Lower leg skin (tissue), 4 donors: ENCODE data around the gene HS6ST3. TPM values are rescaled to one million over a fixed set of nuclear protein-coding genes. Genes with fewer than 3 reads are reported as not detected.

ENCODE experiments used
- DNase-seq, 2 donors: peaks; one replicate each; pipeline ENCODE4 v3.0.0-alpha.2; 2019; ENCODE audit warnings: low spot score in 2 of 2
- H3K4me3 ChIP-seq: fragments of 200-600 bp; sonication (generic); 2 replicates; pipeline ENCODE4 v1.5.1; 2017; ENCODE audit warnings: mild to moderate bottlenecking, low read depth; ENCODE audit not compliant: poor library complexity, severe bottlenecking
- POLR2A ChIP-seq, 2 donors: fragments of 450-650 bp; IDR thresholded peaks; one replicate each; pipeline ENCODE4 v1.6.1; 2016 to 2017; ENCODE audit warnings: antibody characterized with exemption in 2 of 2, mild to moderate bottlenecking in 1 of 2, moderate library complexity in 1 of 2
- WGBS, 2 donors: methylation state at CpG; one replicate each; pipeline ENCODE4 v1.1.5; 2018; 5-methylcytosine and 5-hydroxymethylcytosine counted together
- intact Hi-C: fragments of 100-400 bp; cut with DNase I; formaldehyde crosslinking; loops from one replicate; pipeline ENCODE4 v1.15.0; 2023; ENCODE audit warnings: low total_unique reads
- total RNA-seq, 4 donors: library from RNA; depleted of rRNA; stranded (reverse); fragments of >200 nt; gene quantifications; one replicate each; pipeline ENCODE4 v1.1.0, GENCODE V29; 2016
- TF ChIP-seq, protein P1 (sequence below), 3 donors: fragments of 450-650 bp; IDR thresholded peaks; one replicate each; pipeline ENCODE4 v1.5.1; 2016; ENCODE audit warnings: antibody characterized with exemption in 3 of 3, mild to moderate bottlenecking in 3 of 3, moderate library complexity in 2 of 3

The HS6ST3 gene
- total RNA-seq, 4 donors from 2014 or later, result 0.72 to 1.5 (median 0.87) TPM

GRCh38 chr13:96449920-96450319, 360.0 kb downstream of the HS6ST3 start:
- intact Hi-C loops, result no loop called here
- DNase-seq, result no peak
- no peak overlapping the region for H3K4me3 ChIP-seq
- no peak for TF ChIP-seq POLR2A (IDR thresholded peaks at IDR 0.05)
- TF ChIP-seq, protein P1, sequence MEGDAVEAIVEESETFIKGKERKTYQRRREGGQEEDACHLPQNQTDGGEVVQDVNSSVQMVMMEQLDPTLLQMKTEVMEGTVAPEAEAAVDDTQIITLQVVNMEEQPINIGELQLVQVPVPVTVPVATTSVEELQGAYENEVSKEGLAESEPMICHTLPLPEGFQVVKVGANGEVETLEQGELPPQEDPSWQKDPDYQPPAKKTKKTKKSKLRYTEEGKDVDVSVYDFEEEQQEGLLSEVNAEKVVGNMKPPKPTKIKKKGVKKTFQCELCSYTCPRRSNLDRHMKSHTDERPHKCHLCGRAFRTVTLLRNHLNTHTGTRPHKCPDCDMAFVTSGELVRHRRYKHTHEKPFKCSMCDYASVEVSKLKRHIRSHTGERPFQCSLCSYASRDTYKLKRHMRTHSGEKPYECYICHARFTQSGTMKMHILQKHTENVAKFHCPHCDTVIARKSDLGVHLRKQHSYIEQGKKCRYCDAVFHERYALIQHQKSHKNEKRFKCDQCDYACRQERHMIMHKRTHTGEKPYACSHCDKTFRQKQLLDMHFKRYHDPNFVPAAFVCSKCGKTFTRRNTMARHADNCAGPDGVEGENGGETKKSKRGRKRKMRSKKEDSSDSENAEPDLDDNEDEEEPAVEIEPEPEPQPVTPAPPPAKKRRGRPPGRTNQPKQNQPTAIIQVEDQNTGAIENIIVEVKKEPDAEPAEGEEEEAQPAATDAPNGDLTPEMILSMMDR (IDR thresholded peaks at IDR 0.05), result no peak
- 83 to 91% methylated on average over 1 of the region's 1 CpG for WGBS, 2 donors

GRCh38 chr13:96450326-96451020, 360.6 kb downstream of the HS6ST3 start:
- no peak for DNase-seq
- 80 to 83% methylated on average over 4 of the region's 4 CpGs for WGBS, 2 donors
- H3K4me3 ChIP-seq, result no peak overlapping the region
- TF ChIP-seq, protein P1 (IDR thresholded peaks at IDR 0.05), result no peak
- TF ChIP-seq POLR2A (IDR thresholded peaks at IDR 0.05), result no peak
- intact Hi-C loops, result no loop called here

DNA sequence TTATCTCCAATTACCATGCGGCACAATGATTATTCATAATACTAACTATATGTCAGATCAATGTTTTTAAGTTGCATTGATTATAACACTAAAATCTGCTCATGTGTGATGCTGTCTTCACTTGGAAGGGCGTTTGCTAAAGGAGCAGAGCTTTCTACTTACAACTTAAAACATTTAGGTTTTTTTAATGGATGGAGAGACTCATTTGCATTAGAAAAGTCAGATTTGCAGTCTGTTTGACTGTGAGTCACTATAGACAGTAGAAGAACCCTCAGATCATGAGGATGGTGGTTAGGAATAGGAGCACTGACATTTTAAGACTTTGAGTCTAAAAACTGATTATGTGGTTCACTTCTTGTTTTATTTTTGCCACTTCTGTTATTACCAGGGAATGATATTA, 364.6 kb downstream of the HS6ST3 start:
- no peak overlapping the region for H3K4me3 ChIP-seq
- no peak for DNase-seq
- TF ChIP-seq, protein P1 (IDR thresholded peaks at IDR 0.05), result no peak
- TF ChIP-seq POLR2A (IDR thresholded peaks at IDR 0.05), result no peak
- WGBS, 2 donors, result 17 to 25% methylated on average over 2 of the region's 2 CpGs
- intact Hi-C loops, result no loop called here

DNA sequence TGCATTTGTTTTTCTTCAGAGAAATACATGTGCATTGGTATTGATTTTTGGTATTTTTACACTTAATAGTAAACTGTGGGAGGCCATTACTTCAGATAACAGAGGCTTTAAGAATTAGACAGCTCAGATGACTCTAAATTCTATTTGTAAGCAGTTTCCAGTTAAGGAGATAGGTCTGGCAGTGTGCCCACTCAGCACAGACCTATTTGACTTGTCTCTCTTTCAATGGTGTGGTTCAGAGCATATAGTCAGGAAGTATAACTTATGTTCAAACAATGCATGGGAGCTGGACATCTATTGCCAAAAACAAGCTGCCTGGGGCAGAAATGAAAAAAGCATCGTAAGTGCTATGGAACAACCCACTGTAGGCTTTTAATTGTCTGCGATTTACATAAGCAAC, 370.7 kb downstream of the HS6ST3 start:
- 30 to 50% methylated on average over 2 of the region's 2 CpGs for WGBS, 2 donors
- no peak for DNase-seq
- no peak for TF ChIP-seq POLR2A (IDR thresholded peaks at IDR 0.05)
- TF ChIP-seq, protein P1 (IDR thresholded peaks at IDR 0.05), result no peak
- intact Hi-C loops, result no loop called here
- no peak overlapping the region for H3K4me3 ChIP-seq

DNA sequence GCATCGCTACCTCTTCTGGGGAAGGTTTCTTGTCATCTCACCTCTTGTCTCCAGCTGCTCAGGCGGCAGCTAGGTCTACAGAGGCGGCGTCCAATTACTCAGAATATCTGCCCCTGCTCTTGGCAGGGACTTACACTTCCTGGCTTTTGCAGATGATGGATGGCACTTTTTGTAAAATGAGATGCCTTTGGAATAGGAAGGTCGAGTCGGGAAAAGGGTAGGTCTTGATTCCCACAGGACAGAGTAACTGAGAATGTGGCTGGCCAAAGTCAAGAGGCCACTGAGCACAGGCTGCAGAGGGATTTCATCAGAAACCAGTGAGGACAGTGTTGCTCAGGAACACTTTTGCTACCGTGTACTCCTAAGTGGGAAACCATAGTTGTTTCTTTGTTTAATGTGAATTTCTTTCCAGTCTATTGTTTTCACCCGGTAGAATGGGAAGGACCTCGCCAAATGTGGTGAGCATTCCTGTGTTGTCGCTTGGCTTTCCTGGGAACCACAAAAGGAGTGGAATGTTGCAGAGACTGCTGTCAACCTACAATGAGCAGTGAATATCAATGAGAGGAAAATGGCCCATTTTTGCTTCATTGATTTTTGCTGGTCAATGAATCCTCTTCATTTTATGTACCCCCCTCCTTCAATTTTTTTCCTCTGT, 383.7 kb downstream of the HS6ST3 start:
- H3K4me3 ChIP-seq, result no peak overlapping the region
- DNase-seq, result no peak
- intact Hi-C loops, result no loop called here
- no peak for TF ChIP-seq POLR2A (IDR thresholded peaks at IDR 0.05)
- TF ChIP-seq, protein P1 (IDR thresholded peaks at IDR 0.05), result no peak
- WGBS, 2 donors, result 52 to 57% methylated on average over 10 of the region's 10 CpGs
